GM19468 (cell line): Measurements from ENCODE around the gene SUPT16H.
A peak's percentile ranks its signal among the peaks of the same experiment; 100 is the strongest.
"Not testable (repeated sequence)": the region's sequence is repeated elsewhere in the genome, so short reads cannot be mapped to it uniquely, and the experiment has no call there.

Source experiments
- ATAC-seq: cut with Tn5 transposase; IDR thresholded peaks from one replicate; pipeline ENCODE4 v1.9.1; 2021; ENCODE audit warnings: mild to moderate bottlenecking, moderate library complexity, moderate number of reproducible peaks; ENCODE audit not compliant: unreplicated experiment; ENCODE audit errors: extremely low read depth

SUPT16H gene

GRCh38 chr14:21383848-21384493 is at the start of gene SUPT16H:
SUPT16H (minus strand) TSS chr14:21384019; CDS start chr14:21383927, 92 bp downstream.
- peak; percentile 70 for ATAC-seq

- no peak for ATAC-seq
These were observed 47.3 kb upstream of the SUPT16H start for GRCh38 chr14:21431126-21431525.

- no peak for ATAC-seq
These were observed 45.1 kb upstream of the SUPT16H start for GRCh38 chr14:21428930-21429329.

GRCh38 chr14:21426692-21427091 is 42.9 kb upstream of the SUPT16H start:
- ATAC-seq: no peak

GRCh38 chr14:21419528-21419927 is 35.7 kb upstream of the SUPT16H start:
- no peak for ATAC-seq

GRCh38 chr14:21415329-21415728 is 31.5 kb upstream of the SUPT16H start:
- ATAC-seq: no peak

- ATAC-seq: no peak
These were observed 30.4 kb upstream of the SUPT16H start for GRCh38 chr14:21414137-21414631.

GRCh38 chr14:21408147-21408546 is 24.3 kb upstream of the SUPT16H start:
- ATAC-seq: no peak

- no peak for ATAC-seq
These were observed 22.4 kb upstream of the SUPT16H start for GRCh38 chr14:21406213-21406612.

- ATAC-seq: no peak
These were observed 21.3 kb upstream of the SUPT16H start for GRCh38 chr14:21405097-21405496.

GRCh38 chr14:21399311-21399870 is 15.6 kb upstream of the SUPT16H start:
- ATAC-seq: no peak

GRCh38 chr14:21398901-21399300 is 15.1 kb upstream of the SUPT16H start:
- no peak for ATAC-seq

- ATAC-seq: no peak
These were observed 11.6 kb upstream of the SUPT16H start for GRCh38 chr14:21395450-21395849.

GRCh38 chr14:21385188-21385904 is 1.5 kb upstream of the SUPT16H start:
- ATAC-seq: no peak

- ATAC-seq: peak; percentile 4
These were observed 654 bp upstream of the SUPT16H start for GRCh38 chr14:21384494-21384851.

GRCh38 chr14:21382886-21383847 is 652 bp downstream of the SUPT16H start:
- ATAC-seq: no peak

- no peak for ATAC-seq
These were observed 1.7 kb downstream of the SUPT16H start for GRCh38 chr14:21382095-21382494.

GRCh38 chr14:21379338-21379737 is 4.5 kb downstream of the SUPT16H start:
- no peak for ATAC-seq

GRCh38 chr14:21373980-21374379 is 9.8 kb downstream of the SUPT16H start:
- ATAC-seq: no peak

- not testable (repeated sequence) for ATAC-seq
These were observed 11.0 kb downstream of the SUPT16H start for GRCh38 chr14:21372814-21373213.
